HCT116 (cell line): ENCODE measurements around the gene PEBP1. TPM values are rescaled to one million over a fixed set of nuclear protein-coding genes. Genes with fewer than 3 reads are reported as not detected.

Experiments
- ATAC-seq: fragments of 200-7000 bp; cut with Tn5 transposase; 2 replicates; pipeline ENCODE4 v1.9.1; 2020; ENCODE audit warnings: mild to moderate bottlenecking, moderate library complexity
- BruUV-seq: library from RNA; stranded (reverse); fragments of 400-500 nt; replicated peaks from 2 replicates; lab custom pipeline; 2021; lab: Mats Ljungman, UMichigan
- CTCF ChIA-PET: fragments of 300-600 bp; sonication (Branson Sonifier 250); formaldehyde crosslinking; loops from one replicate; lab custom pipeline; 2021; ENCODE audit warnings: antibody characterized with exemption; lab: Charles Lee
- POLR2A ChIA-PET: fragments of 300-600, 350-600 bp; sonication (Branson Sonifier 250); formaldehyde crosslinking; loops from one replicate; lab custom pipeline; 2021; ENCODE audit warnings: antibody characterized with exemption; lab: Charles Lee
- RAD21 ChIA-PET, 2 experiments: fragments of 300-600 bp; sonication (Branson Sonifier 250); formaldehyde crosslinking; loops; one replicate each; lab custom pipeline; 2023; ENCODE audit warnings: low total read pairs in 2 of 2; ENCODE audit not compliant: uncharacterized antibody in 2 of 2, unreplicated experiment in 2 of 2, low non-redundant PET in 1 of 2; lab: Charles Lee
- DNase-seq: peaks from one replicate; pipeline ENCODE4 v3.0.0-alpha.2; 2010; ENCODE audit warnings: low read depth, low spot score
- H2AFZ ChIP-seq: fragments of 200-600 bp; shearing (Covaris generic), sonication (generic); 2 replicates; pipeline ENCODE4 v1.6.1; 2017; ENCODE audit warnings: low read depth, mixed run types, mixed read lengths, antibody characterized with exemption, low read length; ENCODE audit not compliant: poor library complexity, severe bottlenecking
- H3K27ac ChIP-seq: 2 replicates; pipeline ENCODE4 v1.5.1; 2012; ENCODE audit warnings: low read depth, low read length
- H3K27me3 ChIP-seq: fragments of 200-600 bp; sonication (generic); 2 replicates; pipeline ENCODE4 v1.6.1; 2016; ENCODE audit warnings: mixed run types, low read length, mixed read lengths; ENCODE audit not compliant: insufficient read depth
- H3K36me3 ChIP-seq, 2 experiments: fragments of 200-500 bp in 1 of 2; fragments of 200-600 bp in 1 of 2; sonication (Bioruptor generic) in 1 of 2; sonication (generic) in 1 of 2; 2 replicates each; pipeline versions ENCODE4 v1.5.1 to v1.6.1; 2014 to 2016; ENCODE audit warnings: low read length in 2 of 2, inconsistent platforms in 1 of 2, mixed read lengths in 1 of 2, mixed run types in 1 of 2; ENCODE audit not compliant: insufficient read depth in 2 of 2, control insufficient read depth in 1 of 2
- H3K4me1 ChIP-seq, 2 experiments: fragments of 200-600 bp in 1 of 2; sonication (generic) in 1 of 2; 2 replicates each; pipeline versions ENCODE4 v1.5.1 to v1.6.1; 2012 to 2017; ENCODE audit warnings: low read length in 2 of 2, inconsistent platforms in 1 of 2, mild to moderate bottlenecking in 1 of 2, mixed read lengths in 1 of 2, mixed run types in 1 of 2, moderate library complexity in 1 of 2; ENCODE audit not compliant: insufficient read depth in 2 of 2, control insufficient read depth in 1 of 2
- H3K4me2 ChIP-seq: fragments of 200-600 bp; sonication (generic); 2 replicates; pipeline ENCODE4 v1.6.1; 2017; ENCODE audit warnings: mixed run types, low read length, mixed read lengths
- H3K4me3 ChIP-seq, 2 experiments: fragments of 200-600 bp in 1 of 2; sonication (generic) in 1 of 2; replicated peaks in 1 of 2; 2 replicates each; pipeline ENCODE4 v1.5.1; 2011 to 2016; ENCODE audit warnings: low read length in 2 of 2, control low read depth in 1 of 2, low read depth in 1 of 2, mild to moderate bottlenecking in 1 of 2, mixed read lengths in 1 of 2, mixed run types in 1 of 2
- H3K79me2 ChIP-seq: fragments of 200-600 bp; sonication (generic); 2 replicates; pipeline ENCODE4 v1.6.1; 2017; ENCODE audit warnings: mild to moderate bottlenecking, mixed run types, low read length, moderate library complexity, mixed read lengths; ENCODE audit not compliant: insufficient read depth
- H3K9ac ChIP-seq: fragments of 200-600 bp; sonication (generic); 2 replicates; pipeline ENCODE4 v1.6.1; 2016; ENCODE audit warnings: low read length, mixed read lengths
- H3K9me2 ChIP-seq: fragments of 200-600 bp; sonication (generic), shearing (Covaris generic); 2 replicates; pipeline ENCODE4 v1.6.1; 2017; ENCODE audit warnings: mixed run types, mild to moderate bottlenecking, moderate library complexity; ENCODE audit not compliant: insufficient read depth
- H3K9me3 ChIP-seq, 2 experiments: fragments of 200-500 bp in 1 of 2; fragments of 200-600 bp in 1 of 2; sonication (Bioruptor generic) in 1 of 2; sonication (generic) in 1 of 2; 2 replicates each; pipeline ENCODE4 v1.6.1; 2014 to 2017; ENCODE audit warnings: low read length in 2 of 2, mixed read lengths in 2 of 2, inconsistent platforms in 1 of 2, low read depth in 1 of 2, mild to moderate bottlenecking in 1 of 2, mixed run types in 1 of 2, moderate library complexity in 1 of 2; ENCODE audit not compliant: control insufficient read depth in 1 of 2, insufficient read depth in 1 of 2
- H4K20me1 ChIP-seq: fragments of 200-600 bp; sonication (generic), shearing (Covaris generic); 2 replicates; pipeline ENCODE4 v1.6.1; 2017; ENCODE audit warnings: mixed run types, mild to moderate bottlenecking, moderate library complexity; ENCODE audit not compliant: insufficient read depth
- ATF3 ChIP-seq: IDR thresholded peaks from 2 replicates; pipeline ENCODE4 v1.6.1; 2012
- CBX3 ChIP-seq: IDR thresholded peaks from 2 replicates; pipeline ENCODE4 v1.6.1; 2012; ENCODE audit warnings: low read depth
- CTCF ChIP-seq, 3 experiments: fragments of 200-600 bp in 1 of 3; sonication (generic) in 1 of 3; IDR thresholded peaks in 2 of 3; conservative IDR thresholded peaks in 1 of 3; 2 replicates each; pipeline ENCODE4 v1.5.1; 2012 to 2017; ENCODE audit warnings: low read depth in 2 of 3, low read length in 2 of 3, antibody characterized with exemption in 1 of 3, borderline replicate concordance in 1 of 3, control low read depth in 1 of 3, mild to moderate bottlenecking in 1 of 3, mixed read lengths in 1 of 3, mixed run types in 1 of 3, moderate library complexity in 1 of 3; ENCODE audit not compliant: insufficient read depth in 1 of 3
- EGR1 ChIP-seq: IDR thresholded peaks from 2 replicates; pipeline ENCODE4 v1.6.1; 2012; ENCODE audit warnings: low read depth
- EZH2 ChIP-seq: fragments of 200-600 bp; sonication (generic); IDR thresholded peaks from 2 replicates; pipeline ENCODE4 v1.6.1; 2017; ENCODE audit warnings: antibody characterized with exemption, mixed run types
- FOSL1 ChIP-seq: IDR thresholded peaks from 2 replicates; pipeline ENCODE4 v1.6.1; 2012; ENCODE audit warnings: low read depth
- RAD21 ChIP-seq: IDR thresholded peaks from 2 replicates; pipeline ENCODE4 v1.6.1; 2012; ENCODE audit warnings: low read depth, mild to moderate bottlenecking
- REST ChIP-seq: IDR thresholded peaks from 2 replicates; pipeline ENCODE4 v1.6.1; 2012; ENCODE audit warnings: low read depth
- SP1 ChIP-seq: IDR thresholded peaks from 2 replicates; pipeline ENCODE4 v1.6.1; 2012; ENCODE audit warnings: low read depth
- SRF ChIP-seq: IDR thresholded peaks from 2 replicates; pipeline ENCODE4 v1.6.1; 2012; ENCODE audit warnings: low read depth
- intact Hi-C: fragments of 100-400 bp; cut with micrococcal nuclease; formaldehyde crosslinking; loops from 2 replicates; pipeline ENCODE4 v1.10.0; 2022
- total RNA-seq: library from RNA; stranded (reverse); gene quantifications from one replicate; pipeline ENCODE4 v1.2.1, GENCODE V29; 2021; ENCODE audit not compliant: unreplicated experiment

The PEBP1 gene
- total RNA-seq, 1 experiment from 2014 or later: 220 TPM

GRCh38 chr12:118151755-118152154 is 15.8 kb downstream of the PEBP1 start:
- TF ChIP-seq CTCF (IDR thresholded peaks at IDR 0.05 in 2 of 3, conservative IDR thresholded peaks at IDR 0.05 in 1 of 3; ENCODE audit: borderline replicate concordance in 1 of 3, insufficient read depth in 1 of 3, low read depth in 2 of 3, low read length in 2 of 3) (no peak), RAD21 (no peak), REST (no peak), EZH2 (no peak), SRF (no peak), CBX3 (no peak), SP1 (no peak), FOSL1 (no peak), EGR1 (no peak), ATF3 (no peak)
- BruUV-seq: no TSS peak
- CTCF ChIA-PET: no interaction called here

More at GRCh38 chr12:118151755-118152154, 15.8 kb downstream of the PEBP1 start:
- Histone ChIP-seq H3K9me3 (no peaks in the 10 kb centered on the region), H3K9ac (no peak overlapping the region), H3K9me2 (no peaks in the 10 kb centered on the region), H3K4me2 (no peak overlapping the region), H3K27me3 (no peaks in the 10 kb centered on the region), H3K27ac (no peak overlapping the region), H2AFZ (no peak overlapping the region), H3K36me3 (peaks cover 3 to 5% of the 10 kb centered on the region in 2 experiments; a peak in 1 of 4 replicates), H3K79me2 (no peaks in the 10 kb centered on the region), H3K4me3 (no peak overlapping the region), H3K4me1 (no peaks in the 10 kb centered on the region), H4K20me1 (no peaks in the 10 kb centered on the region)
- intact Hi-C loops: no loop called here
- no peak for DNase-seq
- ChIA-PET RAD21 (no interaction called here), POLR2A (no interaction called here)
- ATAC-seq: no peak
